Measurements from ENCODE around the gene MCTP1. TPM values are rescaled to one million over a fixed set of nuclear protein-coding genes. Genes with fewer than 3 reads are reported as not detected.

MCTP1 gene
- total and polyA plus RNA-seq, 2 of the 13 experiments (the other 11 are each of a cell fraction or from before 2014, with no cell fraction given) = 0.15 to 0.48 TPM

GRCh38 chr5:95177456-95177855, 107.4 kb downstream of the MCTP1 start (continued):
- TF ChIP-seq MLXIP (CRISPR knock-in tag; IDR thresholded peaks at IDR 0.05; ENCODE audit: borderline replicate concordance) = no peak
- no peak for TF ChIP-seq ZFP1 (CRISPR knock-in tag; IDR thresholded peaks at IDR 0.05)
- TF ChIP-seq WIZ (CRISPR knock-in tag; IDR thresholded peaks at IDR 0.05) = no peak
- no peak for TF ChIP-seq TBX3 (IDR thresholded peaks at IDR 0.05; ENCODE audit: borderline replicate concordance)

- Histone ChIP-seq H3K27ac (ENCODE audit: extremely low read length, insufficient read depth, low read length) (no peak overlapping the region), H3K9ac (ENCODE audit: insufficient read depth, low read depth, low read length) (no peak overlapping the region), H3K79me2 (ENCODE audit: insufficient read depth, low read length) (no peaks in the 10 kb centered on the region), H4K20me1 (ENCODE audit: insufficient read depth, low read length) (no peaks in the 10 kb centered on the region), H2AFZ (ENCODE audit: low read length) (no peak overlapping the region), H3K27me3 (ENCODE audit: control insufficient read depth in 1 of 2, insufficient read depth in 2 of 2, low read length in 2 of 2) (no peaks in the 10 kb centered on the region), H3K4me1 (ENCODE audit: insufficient read depth, low read length) (no peaks in the 10 kb centered on the region), H3K9me3 (ENCODE audit: low read length) (no peaks in the 10 kb centered on the region), H3K4me2 (ENCODE audit: low read depth, low read length) (no peak overlapping the region), H3K4me3 (replicated peaks in 1 of 3; ENCODE audit: insufficient read depth in 1 of 3, low read depth in 2 of 3, low read length in 3 of 3) (no peak overlapping the region), H3K36me3 (replicated peaks in 1 of 2; ENCODE audit: control insufficient read depth in 1 of 2, insufficient read depth in 2 of 2, low read length in 2 of 2) (no peaks in the 10 kb centered on the region)
- no peak for ATAC-seq
- no peak for DNase-seq (ENCODE audit: low spot score)
- ChIA-PET POLR2A (no interaction called here), CTCF (ENCODE audit: low intra/inter-chr PET ratio, low total read pairs) (no interaction called here)
- FAIRE-seq = no peak
- in situ Hi-C loops (cut with HindIII; ENCODE audit: extremely low pct_ligation_motif_present, low pct_unique_long_range_greater_than_20kb) = no loop called here
- no TSS peak for BruUV-seq (replicated peaks)
- WGBS (ENCODE audit: low lambda C conversion rate) = 17% methylated on average over 3 of the region's 3 CpGs
- no peak for TF ChIP-seq ZNF549 (CRISPR knock-in tag; IDR thresholded peaks at IDR 0.05)
- TF ChIP-seq ZNF564 (CRISPR knock-in tag; IDR thresholded peaks at IDR 0.05) = no peak
- no peak for TF ChIP-seq ZFP91 (CRISPR knock-in tag; IDR thresholded peaks at IDR 0.05; ENCODE audit: borderline replicate concordance)
- TF ChIP-seq ZXDC (CRISPR knock-in tag; IDR thresholded peaks at IDR 0.05) = no peak
- no peak for TF ChIP-seq NFATC3 (CRISPR knock-in tag; IDR thresholded peaks at IDR 0.05)
- no peak for TF ChIP-seq NFIC (IDR thresholded peaks at IDR 0.05; ENCODE audit: low read length)
- no peak for TF ChIP-seq SMYD3 (CRISPR knock-in tag; IDR thresholded peaks at IDR 0.05)
- TF ChIP-seq GABPA (IDR thresholded peaks at IDR 0.05; ENCODE audit: low read depth, low read length) = no peak
- TF ChIP-seq GABPA (CRISPR knock-in tag; IDR thresholded peaks at IDR 0.05; ENCODE audit: low read depth) = no peak
- intact Hi-C loops (cut with micrococcal nuclease; ENCODE audit: unreplicated experiment) = no loop called here
Measured at GRCh38 chr5:95175106-95175505, 109.8 kb downstream of the MCTP1 start.
